ENCODE data around the gene SEBOX.
"Not testable (repeated sequence)": the region's sequence is repeated elsewhere in the genome, so short reads cannot be mapped to it uniquely, and the experiment has no call there.

Gene SEBOX

DNA sequence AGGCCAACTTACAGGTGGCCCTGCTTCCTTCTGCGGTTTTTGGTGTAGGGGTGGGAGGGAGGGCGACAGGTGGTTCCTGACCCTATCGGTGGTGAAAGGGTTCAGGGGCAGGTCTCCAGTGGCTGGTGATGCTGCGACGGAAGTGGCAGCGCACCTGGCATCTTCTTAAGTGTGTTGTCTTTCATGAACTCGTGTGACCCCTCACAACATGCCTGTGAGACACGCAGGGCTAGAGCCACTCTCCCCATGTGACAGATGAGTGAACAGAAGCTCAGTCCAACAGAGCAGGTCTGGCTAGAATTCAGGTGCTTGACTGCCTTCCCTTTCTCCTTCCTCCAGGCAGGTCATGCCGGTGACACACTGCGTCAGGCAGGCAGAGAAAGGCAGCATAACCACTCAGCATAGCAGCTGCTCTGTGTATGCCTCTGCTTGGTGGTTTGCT is 21.5 kb downstream of the SEBOX start:
- H3K9me3 Mint-ChIP-seq, result no peaks in the 10 kb centered on the region
- H3K27me3 Mint-ChIP-seq, result no peaks in the 10 kb centered on the region
- H3K4me1 Mint-ChIP-seq (ENCODE audit: low read depth), result peaks cover 1% of the 10 kb centered on the region
- no peak overlapping the region for H3K4me3 Mint-ChIP-seq
- peaks cover 35% of the 10 kb centered on the region for H3K36me3 Mint-ChIP-seq (ENCODE audit: low read depth)
- no peak overlapping the region for H3K27ac Mint-ChIP-seq

DNA sequence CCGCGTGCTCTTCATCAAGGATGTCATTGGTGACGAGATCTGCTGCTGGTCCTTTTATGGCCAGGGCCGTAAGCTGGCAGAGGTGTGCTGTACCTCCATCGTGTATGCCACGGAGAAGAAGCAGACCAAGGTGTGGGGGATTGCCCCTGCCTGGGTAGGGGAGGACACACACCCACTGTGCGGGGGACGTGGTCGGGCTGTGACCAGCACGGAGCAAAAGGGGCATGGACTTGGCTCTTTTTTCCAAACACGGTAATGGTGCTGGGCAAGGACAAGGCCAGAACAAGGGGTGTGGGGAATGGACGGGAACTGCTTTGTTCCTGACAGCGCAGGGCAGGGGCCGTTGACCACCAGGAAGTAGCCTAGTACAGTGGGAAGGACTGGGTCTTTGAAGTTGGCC is 22.7 kb downstream of the SEBOX start:
- peaks cover 27% of the 10 kb centered on the region for H3K36me3 Mint-ChIP-seq (ENCODE audit: low read depth)
- H3K27ac Mint-ChIP-seq, result no peak overlapping the region
- peaks cover 13% of the 10 kb centered on the region for H3K4me1 Mint-ChIP-seq (ENCODE audit: low read depth)
- H3K27me3 Mint-ChIP-seq, result no peaks in the 10 kb centered on the region
- H3K9me3 Mint-ChIP-seq, result no peaks in the 10 kb centered on the region
- no peak overlapping the region for H3K4me3 Mint-ChIP-seq

DNA sequence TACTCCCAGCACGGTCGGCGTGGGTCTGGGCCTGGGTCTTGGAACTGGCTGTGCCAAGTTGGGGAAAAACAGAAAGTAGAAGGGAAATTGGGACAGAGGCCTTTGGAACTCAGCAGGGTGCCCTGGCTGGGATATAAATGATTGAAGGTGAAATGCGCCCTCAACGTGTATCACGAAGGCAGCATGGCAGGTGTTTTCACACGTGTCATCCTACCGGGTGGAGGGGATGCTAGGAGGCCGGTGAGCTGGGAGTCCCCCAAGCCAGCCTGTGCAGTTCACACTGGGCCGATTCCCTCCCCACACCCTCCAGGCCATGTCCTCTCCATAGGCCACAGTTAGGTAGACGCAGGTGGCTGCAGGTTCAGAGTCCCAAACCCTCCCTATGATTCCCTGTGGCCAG is 23.5 kb downstream of the SEBOX start:
- Mint-ChIP-seq H3K27me3 (no peaks in the 10 kb centered on the region), H3K36me3 (ENCODE audit: low read depth) (peaks cover 19% of the 10 kb centered on the region), H3K4me3 (no peak overlapping the region), H3K27ac (no peak overlapping the region), H3K9me3 (no peaks in the 10 kb centered on the region), H3K4me1 (ENCODE audit: low read depth) (peaks cover 21% of the 10 kb centered on the region)

DNA sequence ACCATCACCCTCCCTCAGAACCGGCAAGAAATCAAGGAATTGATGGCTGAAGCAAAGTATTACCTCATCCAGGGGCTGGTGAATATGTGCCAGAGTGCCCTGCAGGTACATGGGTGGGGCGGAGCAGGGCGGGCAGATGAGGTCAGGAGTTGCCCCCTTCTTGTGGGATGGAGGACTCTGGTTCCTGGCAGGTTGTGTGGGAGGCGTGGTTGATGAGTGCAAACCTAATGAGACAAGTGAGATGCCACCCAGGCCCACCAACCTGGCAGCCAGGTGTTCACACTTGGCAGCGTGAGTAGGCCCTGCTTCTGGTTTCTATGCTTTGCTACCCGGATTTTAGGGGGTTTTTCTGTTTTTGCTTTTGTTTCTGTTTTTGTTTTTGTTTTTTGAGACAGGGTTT is 24.6 kb downstream of the SEBOX start:
- Mint-ChIP-seq H3K27me3 (no peaks in the 10 kb centered on the region), H3K36me3 (ENCODE audit: low read depth) (peaks cover 11% of the 10 kb centered on the region), H3K9me3 (no peaks in the 10 kb centered on the region), H3K4me1 (ENCODE audit: low read depth) (peaks cover 27% of the 10 kb centered on the region), H3K27ac (no peak overlapping the region), H3K4me3 (no peak overlapping the region)

DNA sequence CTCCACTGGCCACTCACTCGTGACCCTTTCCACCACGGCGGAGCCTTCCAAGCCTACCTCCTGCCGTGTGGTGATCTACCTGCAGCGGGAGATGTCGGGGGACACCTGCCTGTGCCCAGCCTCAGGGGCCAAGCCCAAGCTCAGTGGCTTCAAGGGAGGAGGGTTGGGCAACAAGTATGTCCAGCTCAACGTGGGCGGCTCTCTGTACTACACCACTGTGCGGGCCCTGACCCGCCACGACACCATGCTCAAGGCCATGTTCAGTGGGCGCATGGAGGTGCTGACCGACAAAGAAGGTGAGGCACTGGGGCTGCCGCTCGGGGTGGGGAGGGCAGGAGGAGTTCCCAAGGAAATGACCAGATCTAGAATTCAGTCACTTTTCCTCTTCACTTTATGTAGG is 25.6 kb downstream of the SEBOX start:
- H3K27me3 Mint-ChIP-seq, result no peaks in the 10 kb centered on the region
- H3K9me3 Mint-ChIP-seq, result no peaks in the 10 kb centered on the region
- H3K4me1 Mint-ChIP-seq (ENCODE audit: low read depth), result peaks cover 34% of the 10 kb centered on the region
- peaks cover 11% of the 10 kb centered on the region for H3K36me3 Mint-ChIP-seq (ENCODE audit: low read depth)
- H3K4me3 Mint-ChIP-seq, result no peak overlapping the region
- H3K27ac Mint-ChIP-seq, result no peak overlapping the region

DNA sequence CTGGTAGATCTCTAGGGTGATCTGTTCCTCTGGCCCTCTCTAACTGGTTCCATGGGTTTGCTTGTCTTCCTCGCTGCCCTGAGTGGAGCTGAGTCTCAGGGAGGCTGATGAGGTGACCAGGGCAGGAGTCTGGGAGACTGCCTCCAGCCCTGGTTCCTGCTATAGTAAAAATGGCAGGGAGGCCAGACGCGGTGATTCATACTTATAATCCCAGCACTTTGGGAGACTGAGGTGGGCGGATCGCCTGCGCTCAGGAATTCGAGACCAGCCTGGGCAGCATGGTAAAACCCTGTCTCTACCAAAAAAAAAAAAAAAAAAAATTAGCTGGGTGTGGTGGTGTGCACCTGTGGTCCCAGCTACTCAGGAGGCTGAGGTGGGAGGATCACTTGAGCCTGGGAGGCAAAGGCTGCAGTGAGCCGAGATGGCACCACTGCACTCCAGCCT is 26.2 kb downstream of the SEBOX start:
- not testable (repeated sequence) for H3K27me3 Mint-ChIP-seq, H3K27ac Mint-ChIP-seq, H3K4me3 Mint-ChIP-seq, H3K9me3 Mint-ChIP-seq
- Mint-ChIP-seq H3K4me1 (ENCODE audit: low read depth) (peaks cover 41% of the 10 kb centered on the region), H3K36me3 (ENCODE audit: low read depth) (peaks cover 11% of the 10 kb centered on the region)

DNA sequence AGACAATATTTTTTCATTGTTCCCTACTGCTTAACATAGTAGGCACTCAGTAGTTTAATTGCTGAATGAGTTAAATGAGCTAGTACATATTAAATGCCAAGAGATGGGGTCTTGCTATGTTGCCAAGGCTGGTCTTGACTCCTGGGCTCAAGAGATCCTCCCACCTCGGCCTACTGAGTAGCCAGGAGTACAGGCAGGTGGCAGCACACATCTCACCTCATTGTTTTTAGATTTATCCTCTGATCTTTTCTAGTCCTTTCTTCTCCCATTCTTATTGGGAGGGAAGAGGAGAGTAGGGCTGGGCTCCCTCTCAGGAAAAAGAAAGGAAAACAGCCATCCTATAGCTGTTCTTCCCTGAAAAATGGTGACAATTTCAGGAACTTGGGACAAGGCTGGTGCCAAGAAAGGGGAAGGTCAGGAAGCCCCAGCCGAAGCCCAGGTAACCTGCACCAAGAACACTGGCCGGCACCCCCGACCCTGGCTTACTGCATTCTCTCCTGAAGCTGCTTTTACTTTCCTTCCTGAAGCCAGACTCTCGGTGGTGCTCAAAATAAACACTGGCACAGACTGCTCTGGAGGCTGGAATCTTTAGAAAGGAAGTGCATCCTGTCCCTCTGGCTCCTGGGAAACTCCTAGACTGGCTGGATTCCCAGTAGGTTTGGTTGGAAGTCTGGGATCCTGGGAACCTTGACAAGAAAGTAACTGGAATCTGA is 26.8 kb downstream of the SEBOX start:
- H3K4me3 Mint-ChIP-seq, result no peak overlapping the region
- no peak overlapping the region for H3K27ac Mint-ChIP-seq
- no peaks in the 10 kb centered on the region for H3K27me3 Mint-ChIP-seq
- H3K4me1 Mint-ChIP-seq (ENCODE audit: low read depth), result peaks cover 43% of the 10 kb centered on the region
- no peaks in the 10 kb centered on the region for H3K9me3 Mint-ChIP-seq
- H3K36me3 Mint-ChIP-seq (ENCODE audit: low read depth), result peaks cover 11% of the 10 kb centered on the region

DNA sequence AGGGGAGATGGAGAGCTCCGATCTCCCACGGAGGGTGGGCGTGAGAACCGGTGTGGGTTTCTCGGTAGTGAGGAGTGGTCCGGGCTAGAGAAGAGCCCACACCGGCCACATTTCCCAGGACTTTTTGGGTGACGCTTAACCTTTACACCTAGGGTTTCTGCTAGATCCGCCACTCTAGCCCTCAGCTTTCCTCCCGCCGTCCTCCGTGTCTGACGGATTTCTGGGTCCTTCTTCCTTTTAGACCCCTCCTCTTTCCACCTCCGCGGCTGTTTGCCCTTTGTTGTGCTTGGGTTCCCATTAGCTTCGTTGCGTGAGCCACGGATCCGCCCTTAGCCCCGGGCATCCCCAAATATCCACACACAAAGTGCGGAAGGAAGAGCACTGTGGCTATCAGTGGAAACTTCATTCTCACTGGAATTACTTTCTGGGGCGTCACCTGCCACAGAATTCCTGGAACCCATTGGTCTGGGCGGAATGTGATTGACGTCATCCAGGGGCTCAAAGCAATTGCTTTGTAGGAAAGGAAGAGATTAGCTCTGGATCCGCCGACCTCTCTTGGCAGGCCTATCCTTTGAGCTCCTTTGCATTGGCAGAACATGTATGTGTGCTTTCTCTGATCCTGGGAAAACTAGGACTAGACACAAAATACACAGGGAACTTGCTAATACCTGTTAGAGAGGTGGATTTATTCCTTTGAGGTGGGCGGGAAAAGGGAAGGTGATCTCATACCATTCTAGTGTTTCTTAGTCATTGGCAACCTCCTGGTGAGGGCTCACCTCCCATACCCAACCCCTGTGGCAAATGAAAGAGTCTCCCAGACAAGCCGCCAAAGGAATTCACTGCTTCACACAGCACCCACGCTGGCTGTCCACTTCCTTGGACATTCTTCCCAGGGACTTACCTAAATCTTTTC is 28.8 kb downstream of the SEBOX start:
- Mint-ChIP-seq H3K27ac (peak overlapping the region; percentile 89), H3K27me3 (no peaks in the 10 kb centered on the region), H3K4me1 (ENCODE audit: low read depth) (peaks cover 43% of the 10 kb centered on the region), H3K4me3 (peak overlapping the region; percentile 90), H3K9me3 (no peaks in the 10 kb centered on the region), H3K36me3 (ENCODE audit: low read depth) (peaks cover 1% of the 10 kb centered on the region)

DNA sequence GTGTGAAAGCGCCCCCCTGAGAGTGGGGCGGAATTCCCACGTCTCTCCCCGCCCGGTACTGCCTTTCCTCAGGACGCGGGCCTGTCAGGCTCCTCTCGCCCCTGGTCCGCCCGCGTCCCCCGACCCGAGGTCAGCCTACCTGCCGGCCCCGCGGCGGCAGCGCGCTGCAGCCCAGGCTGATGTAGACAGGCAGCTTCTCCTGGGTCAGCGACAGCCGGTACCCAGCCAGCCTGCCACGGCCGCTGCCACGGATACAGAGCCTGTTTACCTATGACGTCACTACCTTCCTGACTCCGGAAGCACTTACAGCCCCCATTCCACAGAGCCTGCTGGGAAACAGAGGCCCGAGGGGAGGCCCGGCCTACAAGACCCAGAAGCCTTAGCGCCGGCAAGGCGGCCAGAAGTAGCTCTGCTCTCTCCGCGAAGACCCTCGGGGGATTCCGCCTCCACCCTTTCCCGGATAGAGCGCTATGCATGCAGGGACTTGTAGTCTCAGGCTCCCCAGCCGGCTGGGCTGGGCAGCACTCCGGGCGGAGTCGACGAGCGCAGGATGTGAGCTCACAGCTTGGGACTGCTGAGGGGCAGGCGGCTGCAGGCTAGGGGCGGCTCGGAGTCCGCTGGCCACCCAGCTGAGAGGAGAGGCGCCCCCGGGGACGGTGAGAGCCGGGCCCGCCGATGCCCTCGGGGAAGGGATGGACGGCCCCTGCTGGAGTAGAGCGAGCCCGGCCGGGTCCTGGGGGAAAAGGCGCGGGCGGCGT is 29.6 kb downstream of the SEBOX start, which contains the start of the genes IFT20 and TNFAIP1:
Gene IFT20, minus strand, starts transcription at position 272 of the 758 bp plus-strand sequence. CDS start 3,487 bp downstream, outside the sequence.
Gene TNFAIP1, plus strand, starts transcription at position 561 of the 758 bp plus-strand sequence. CDS start 3,761 bp downstream, outside the sequence.
- H3K9me3 Mint-ChIP-seq, result no peaks in the 10 kb centered on the region
- H3K4me1 Mint-ChIP-seq (ENCODE audit: low read depth), result peaks cover 43% of the 10 kb centered on the region
- H3K4me3 Mint-ChIP-seq, result peak within 1 kb of the TSS; percentile 90
- H3K36me3 Mint-ChIP-seq (ENCODE audit: low read depth), result no peaks in the 10 kb centered on the region
- peak within 1 kb of the TSS; percentile 89 for H3K27ac Mint-ChIP-seq
- H3K27me3 Mint-ChIP-seq, result no peaks in the 10 kb centered on the region

DNA sequence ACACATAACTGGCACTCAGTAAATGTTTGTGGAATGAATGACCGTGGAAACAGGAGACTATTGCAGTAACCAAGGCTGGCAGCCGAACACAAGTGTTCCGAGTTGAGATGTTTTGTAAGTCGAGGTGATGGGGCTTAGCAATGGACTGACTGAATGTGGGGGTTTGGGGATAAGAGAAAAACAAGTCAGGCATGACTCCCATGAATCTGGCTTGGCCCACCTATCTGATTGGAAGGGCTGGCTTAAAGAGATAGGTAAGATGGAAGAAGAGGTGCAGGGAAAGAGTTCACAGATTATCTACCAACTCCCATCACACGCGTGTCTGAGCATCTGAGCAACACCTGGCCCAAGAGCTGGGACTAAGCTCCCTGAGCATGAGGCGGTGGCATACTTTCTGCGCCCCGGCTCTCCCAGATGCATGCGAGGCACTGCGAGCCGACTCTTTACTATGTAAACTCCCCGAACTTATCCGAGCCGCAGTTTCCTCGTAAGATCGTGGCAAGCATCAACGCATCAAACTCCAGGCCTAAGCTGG is 30.3 kb downstream of the SEBOX start:
- Mint-ChIP-seq H3K4me1 (ENCODE audit: low read depth) (peaks cover 43% of the 10 kb centered on the region), H3K27me3 (no peaks in the 10 kb centered on the region), H3K27ac (peak overlapping the region; percentile 89), H3K36me3 (ENCODE audit: low read depth) (no peaks in the 10 kb centered on the region), H3K9me3 (no peaks in the 10 kb centered on the region), H3K4me3 (peak overlapping the region; percentile 90)

DNA sequence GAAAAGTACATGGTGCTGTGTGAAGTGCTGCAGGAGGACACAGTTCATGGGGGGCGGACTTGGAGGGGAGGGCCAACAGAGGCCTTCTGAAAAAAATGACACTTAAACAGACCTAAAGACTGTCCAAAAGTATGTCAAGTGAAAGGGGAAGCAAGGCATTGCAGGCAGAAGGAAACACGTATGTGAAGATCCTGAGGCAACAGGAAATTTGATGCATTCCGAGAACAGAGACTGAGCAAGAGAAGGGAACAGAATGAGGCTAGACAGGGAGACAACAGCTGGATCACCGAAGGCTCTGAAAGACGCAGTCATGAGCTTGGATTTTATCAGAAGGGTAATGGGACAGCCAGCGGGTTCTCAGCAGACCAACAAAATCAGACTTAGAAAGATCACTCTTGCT is 30.8 kb downstream of the SEBOX start:
- H3K36me3 Mint-ChIP-seq (ENCODE audit: low read depth), result peaks cover under 1% of the 10 kb centered on the region
- peaks cover 43% of the 10 kb centered on the region for H3K4me1 Mint-ChIP-seq (ENCODE audit: low read depth)
- H3K9me3 Mint-ChIP-seq, result no peaks in the 10 kb centered on the region
- peak overlapping the region; percentile 90 for H3K4me3 Mint-ChIP-seq
- H3K27ac Mint-ChIP-seq, result peak overlapping the region; percentile 28
- H3K27me3 Mint-ChIP-seq, result no peaks in the 10 kb centered on the region

DNA sequence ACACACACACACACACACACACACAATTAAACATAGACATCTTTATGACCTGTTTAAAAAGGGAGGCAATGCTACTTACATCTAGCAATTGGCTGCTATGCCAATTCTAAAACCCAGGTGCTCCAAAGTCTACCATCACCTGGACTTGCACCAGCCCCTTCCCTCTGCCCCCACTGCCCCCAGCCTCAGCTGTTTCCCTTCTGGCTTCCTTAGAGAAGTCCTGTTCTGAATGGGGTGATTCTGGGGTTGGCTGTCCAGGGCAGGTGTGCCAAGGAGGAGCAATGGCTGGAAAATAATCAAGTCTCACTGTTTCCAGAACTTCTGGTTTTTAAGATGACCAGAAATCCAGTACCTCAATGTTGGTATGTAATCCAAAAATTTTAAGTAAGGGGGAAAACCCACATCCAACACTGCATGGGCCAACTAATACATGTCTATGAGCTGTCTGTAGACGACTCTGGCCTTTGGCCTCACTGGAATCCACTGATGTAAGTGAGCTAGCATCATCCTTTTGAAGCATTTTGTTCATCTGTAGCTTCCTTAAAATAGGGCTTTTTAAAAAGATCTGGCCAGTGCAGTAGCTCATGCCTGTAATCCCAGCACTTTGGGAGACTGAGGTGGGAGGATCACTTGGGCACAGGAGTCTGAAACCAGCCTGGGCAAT is 31.8 kb downstream of the SEBOX start:
- H3K4me3 Mint-ChIP-seq, result no peak overlapping the region
- H3K27ac Mint-ChIP-seq, result no peak overlapping the region
- no peaks in the 10 kb centered on the region for H3K9me3 Mint-ChIP-seq
- peaks cover 10% of the 10 kb centered on the region for H3K36me3 Mint-ChIP-seq (ENCODE audit: low read depth)
- no peaks in the 10 kb centered on the region for H3K27me3 Mint-ChIP-seq
- peaks cover 38% of the 10 kb centered on the region for H3K4me1 Mint-ChIP-seq (ENCODE audit: low read depth)

DNA sequence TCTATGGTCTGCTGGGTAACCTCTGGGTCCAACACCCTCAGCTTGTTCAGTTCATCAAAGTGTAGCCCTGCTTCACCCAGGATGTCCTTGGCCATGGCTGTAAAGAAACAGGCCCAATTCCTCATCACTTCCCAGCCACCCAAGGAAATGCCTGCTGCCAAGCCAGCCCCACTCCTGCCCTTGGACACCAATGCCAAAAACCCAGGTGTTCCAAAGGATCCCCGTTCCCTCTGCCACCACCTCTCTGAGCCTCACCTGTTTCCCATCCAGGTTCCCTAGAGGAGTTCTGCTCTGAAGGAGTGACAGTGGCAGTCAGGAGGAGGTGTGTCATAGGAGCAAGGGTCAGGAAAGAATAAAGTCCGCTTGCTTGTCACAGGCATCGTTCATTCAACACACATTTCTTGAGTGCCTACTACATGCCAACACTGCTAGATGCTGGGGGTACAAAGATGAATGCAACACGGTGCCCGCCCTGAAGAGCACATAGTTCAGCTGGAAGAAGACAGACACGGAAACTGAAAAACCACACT is 33.0 kb downstream of the SEBOX start:
- no peak overlapping the region for H3K4me3 Mint-ChIP-seq
- H3K27ac Mint-ChIP-seq, result no peak overlapping the region
- no peaks in the 10 kb centered on the region for H3K9me3 Mint-ChIP-seq
- H3K36me3 Mint-ChIP-seq (ENCODE audit: low read depth), result peaks cover 20% of the 10 kb centered on the region
- H3K4me1 Mint-ChIP-seq (ENCODE audit: low read depth), result peaks cover 37% of the 10 kb centered on the region
- H3K27me3 Mint-ChIP-seq, result no peaks in the 10 kb centered on the region

DNA sequence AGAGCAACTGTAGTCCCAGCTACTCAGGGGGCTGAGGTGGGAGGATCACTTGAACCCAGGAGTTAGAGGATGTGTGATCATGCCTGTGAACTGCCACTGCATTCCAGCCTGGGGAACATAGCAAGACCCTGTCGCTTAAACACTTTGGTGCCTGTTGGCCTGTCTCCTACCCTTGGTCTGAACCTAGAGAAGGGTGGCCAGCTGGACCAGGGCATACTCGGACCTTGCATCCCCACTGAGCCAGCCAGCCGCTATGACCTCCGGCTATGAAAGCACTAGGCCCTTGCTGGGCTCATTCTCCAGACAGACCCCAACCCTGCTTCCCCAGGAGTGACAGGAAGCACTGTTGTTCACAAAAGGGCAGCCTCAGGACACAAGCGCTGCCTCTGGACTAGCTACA is 34.3 kb downstream of the SEBOX start:
- no peaks in the 10 kb centered on the region for H3K9me3 Mint-ChIP-seq
- H3K4me1 Mint-ChIP-seq (ENCODE audit: low read depth), result peaks cover 35% of the 10 kb centered on the region
- no peak overlapping the region for H3K4me3 Mint-ChIP-seq
- H3K27me3 Mint-ChIP-seq, result no peaks in the 10 kb centered on the region
- H3K36me3 Mint-ChIP-seq (ENCODE audit: low read depth), result peaks cover 33% of the 10 kb centered on the region
- no peak overlapping the region for H3K27ac Mint-ChIP-seq
